ENCODE measurements around the gene CCDC57. TPM values are rescaled to one million over a fixed set of nuclear protein-coding genes. Genes with fewer than 3 reads are reported as not detected.
"Not testable (repeated sequence)": the region's sequence is repeated elsewhere in the genome, so short reads cannot be mapped to it uniquely, and the experiment has no call there.

CCDC57 gene
- total RNA-seq, 2 experiments from 2014 or later, result 49.8 to 54.9 TPM

DNA sequence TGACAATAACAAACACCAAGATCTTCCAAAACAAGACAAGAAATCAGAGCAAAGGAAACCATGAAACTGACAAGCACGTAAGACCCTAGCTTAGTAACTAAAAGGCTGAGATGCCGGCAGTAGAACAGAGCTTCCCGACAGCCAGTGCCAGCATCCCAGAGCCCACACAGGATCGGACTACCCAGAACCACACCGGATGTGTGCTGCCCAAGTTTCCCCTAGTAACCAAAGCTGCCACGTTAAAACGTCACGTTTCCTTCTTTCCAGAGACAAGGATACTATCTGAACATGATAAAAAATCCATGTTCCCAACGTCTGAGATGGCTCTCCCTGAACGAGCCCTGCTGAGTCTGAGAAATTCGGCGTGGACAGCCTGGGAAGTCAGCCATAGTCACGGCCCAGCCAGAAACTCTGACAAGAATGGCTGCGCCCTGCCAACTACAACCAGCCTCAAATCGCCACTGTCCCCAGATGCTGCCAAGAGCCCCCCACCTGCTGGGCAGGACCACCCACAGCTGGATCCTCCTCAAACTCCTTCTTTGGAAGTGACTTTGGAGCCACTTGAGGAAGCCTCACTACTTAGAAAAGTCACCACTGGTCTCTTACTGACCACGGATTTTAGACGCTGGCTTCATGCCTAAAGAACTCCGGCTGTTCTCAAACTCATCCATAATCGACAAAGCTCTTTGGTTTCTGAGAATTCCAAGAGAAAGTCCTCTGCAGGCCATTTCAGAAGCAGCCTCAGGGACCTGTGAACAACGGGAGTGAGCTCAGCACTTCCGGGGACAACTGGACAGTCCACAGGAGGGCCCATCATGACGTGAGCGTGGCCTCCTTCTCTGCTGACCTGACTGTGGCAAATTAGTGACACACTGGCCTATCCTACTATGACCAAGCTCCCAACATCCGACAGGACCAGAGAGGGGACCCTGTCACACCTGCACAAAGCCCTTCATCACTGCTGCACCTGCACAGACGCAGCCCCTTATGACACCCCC lies 16.7 kb downstream of the CCDC57 start:
- POLR2A ChIA-PET, result no interaction called here
- Mint-ChIP-seq H3K4me3 (no peak overlapping the region), H3K36me3 (ENCODE audit: low read depth) (peaks cover 27% of the 10 kb centered on the region), H3K27ac (no peak overlapping the region), H3K4me1 (peaks cover 34% of the 10 kb centered on the region), H3K9me3 (no peaks in the 10 kb centered on the region), H3K27me3 (no peaks in the 10 kb centered on the region)
- CTCF ChIA-PET, result interaction anchor here (1.7 kb wide), 1 partner anchor 10 kb away, joined by 5 read pairs; no protein-coding TSS in a partner anchor
- no peak for DNase-seq

DNA sequence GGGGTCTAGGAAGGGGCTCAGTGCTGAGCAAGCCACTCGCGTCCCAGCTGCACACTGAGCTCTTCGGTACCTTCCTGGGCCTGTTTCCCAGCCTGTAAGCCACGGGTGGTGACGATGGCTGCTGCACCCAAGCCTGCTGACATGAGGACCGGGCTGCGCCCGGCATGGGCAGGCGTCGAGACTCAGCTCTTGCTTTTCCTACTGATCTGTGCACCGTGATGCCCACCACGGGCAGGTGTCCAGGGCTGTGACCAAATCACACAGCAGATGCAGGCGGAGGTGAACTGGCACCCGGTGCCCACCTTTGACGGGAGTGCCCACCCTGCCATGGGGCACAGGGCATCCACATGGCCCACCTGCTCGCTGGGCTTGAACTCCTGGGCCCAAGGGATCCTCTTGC lies 17.9 kb downstream of the CCDC57 start:
- no peak overlapping the region for H3K27ac Mint-ChIP-seq
- ChIA-PET POLR2A (interaction anchor here (1.4 kb wide), 1 partner anchor 11 kb away, joined by 5 read pairs; no protein-coding TSS in a partner anchor), CTCF (interaction anchor here (1.7 kb wide), 1 partner anchor 11 kb away, joined by 5 read pairs; no protein-coding TSS in a partner anchor)
- H3K4me3 Mint-ChIP-seq, result no peak overlapping the region
- DNase-seq, result no peak
- peaks cover 22% of the 10 kb centered on the region for H3K4me1 Mint-ChIP-seq
- peaks cover 25% of the 10 kb centered on the region for H3K36me3 Mint-ChIP-seq (ENCODE audit: low read depth)
- no peaks in the 10 kb centered on the region for H3K27me3 Mint-ChIP-seq
- no peaks in the 10 kb centered on the region for H3K9me3 Mint-ChIP-seq

DNA sequence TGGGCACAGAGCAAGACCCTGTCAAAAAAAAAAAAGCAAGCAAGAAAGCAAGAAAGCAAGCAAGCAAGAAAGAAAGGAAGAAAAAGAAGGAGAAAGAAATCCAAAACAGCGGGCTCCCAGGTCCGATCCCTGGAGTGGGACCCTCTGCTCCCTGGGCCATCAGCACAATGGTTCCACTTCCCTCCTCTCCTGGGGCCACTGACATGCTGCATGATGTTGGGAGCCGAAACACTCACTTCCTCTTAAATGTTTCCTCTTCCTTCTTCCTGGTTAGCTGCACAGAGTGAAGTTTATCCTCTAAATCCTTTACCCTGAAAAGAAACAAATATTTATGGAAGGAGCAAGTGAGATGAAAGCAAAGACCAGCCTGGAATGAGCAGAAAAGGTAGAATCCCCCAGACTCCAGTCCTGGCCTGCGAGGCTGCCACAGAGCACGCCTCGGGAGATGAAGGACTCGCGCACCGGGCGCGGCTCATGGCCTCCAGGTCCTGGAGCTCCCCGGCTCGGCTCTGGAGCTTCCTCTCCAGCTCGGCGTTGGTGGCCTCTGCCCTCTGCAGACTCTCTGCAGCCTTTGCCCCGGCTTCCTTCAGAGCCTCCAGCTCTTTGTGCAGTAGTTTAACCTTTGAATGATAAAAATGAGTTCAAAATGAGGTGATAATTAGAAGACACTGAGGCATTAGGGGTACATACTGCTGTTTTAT lies 19.0 kb downstream of the CCDC57 start:
- CTCF ChIA-PET, result interaction anchor here (1.0 kb wide), 1 partner anchor 10 kb away, joined by 3 read pairs; no protein-coding TSS in a partner anchor
- Mint-ChIP-seq H3K4me1 (peaks cover 14% of the 10 kb centered on the region), H3K36me3 (ENCODE audit: low read depth) (peaks cover 25% of the 10 kb centered on the region), H3K27me3 (no peaks in the 10 kb centered on the region), H3K4me3 (no peak overlapping the region), H3K27ac (no peak overlapping the region), H3K9me3 (no peaks in the 10 kb centered on the region)
- POLR2A ChIA-PET, result interaction anchor here (1.4 kb wide), 1 partner anchor 12 kb away, joined by 5 read pairs; no protein-coding TSS in a partner anchor
- DNase-seq, result no peak

DNA sequence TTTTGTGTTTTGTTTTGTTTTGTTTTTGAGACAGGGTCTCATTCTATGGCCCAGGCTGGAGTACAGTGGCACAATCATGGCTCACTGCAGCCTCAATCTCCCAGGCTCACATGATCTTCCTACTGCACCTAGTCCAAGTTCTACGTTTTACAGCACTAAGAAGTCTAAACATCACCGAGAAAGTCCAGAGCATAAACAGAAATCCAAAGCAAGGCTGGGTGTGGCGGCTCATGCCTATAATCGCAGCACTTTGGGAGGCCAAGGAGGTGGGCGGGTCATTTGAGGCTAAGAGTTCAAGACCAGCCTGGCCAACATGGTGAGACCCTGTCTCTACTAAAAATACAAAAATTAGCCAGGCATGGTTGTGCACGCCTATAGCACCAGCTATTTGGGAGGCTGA lies 19.6 kb downstream of the CCDC57 start:
- H3K27me3 Mint-ChIP-seq, H3K4me1 Mint-ChIP-seq, H3K9me3 Mint-ChIP-seq, H3K27ac Mint-ChIP-seq, CTCF ChIA-PET, H3K4me3 Mint-ChIP-seq, DNase-seq: not testable (repeated sequence)
- H3K36me3 Mint-ChIP-seq (ENCODE audit: low read depth), result peaks cover 20% of the 10 kb centered on the region
- POLR2A ChIA-PET, result interaction anchor here (1.4 kb wide), 1 partner anchor 8 kb away, joined by 4 read pairs; no protein-coding TSS in a partner anchor

DNA sequence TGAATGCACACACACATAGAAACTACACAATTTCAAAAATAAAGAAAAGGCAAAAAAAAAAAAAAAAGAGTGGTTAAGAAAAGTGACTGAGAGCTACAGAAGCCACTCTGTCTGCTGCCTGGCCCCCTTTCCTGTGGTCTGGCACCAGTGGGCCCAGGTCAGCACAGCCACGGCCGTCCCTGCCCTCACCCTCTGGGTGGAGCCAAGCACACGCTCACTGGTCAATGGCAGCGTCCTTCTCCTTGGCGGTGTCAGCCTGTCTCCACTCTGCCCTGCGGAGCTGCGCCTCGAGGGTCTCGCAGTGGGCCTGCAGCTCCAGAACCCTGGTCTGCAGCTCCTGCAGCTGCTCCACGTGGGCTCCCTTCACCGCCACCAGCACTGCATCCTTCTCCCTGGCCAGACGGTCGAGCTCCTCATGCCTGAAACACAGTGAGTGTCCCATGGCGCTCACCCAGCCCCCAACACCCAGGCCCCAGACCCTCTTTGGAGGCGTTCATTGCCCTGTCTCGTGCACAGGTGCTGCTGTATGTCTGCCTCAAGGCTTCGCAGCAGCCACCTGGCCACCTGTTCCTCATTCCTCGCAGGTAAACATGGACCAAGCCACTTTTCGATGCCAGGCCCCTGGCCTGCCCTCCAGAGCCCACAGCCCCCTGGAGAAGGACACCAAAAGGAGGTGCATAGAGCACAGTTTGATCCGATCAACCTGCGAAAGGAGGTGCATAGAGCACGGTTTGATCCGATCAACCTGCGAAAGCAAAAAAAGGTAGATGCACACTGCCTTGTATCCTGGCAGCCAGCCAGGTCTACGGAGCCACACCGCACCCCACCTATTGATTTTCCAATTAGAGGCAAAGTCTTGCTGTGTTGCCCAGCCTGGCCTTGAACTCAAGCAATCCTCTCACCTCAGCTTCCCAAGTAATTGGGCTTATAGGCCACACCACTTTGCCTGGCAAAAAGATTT lies 24.4 kb downstream of the CCDC57 start:
- Mint-ChIP-seq H3K27ac (no peak overlapping the region), H3K9me3 (no peaks in the 10 kb centered on the region), H3K4me3 (no peak overlapping the region), H3K27me3 (no peaks in the 10 kb centered on the region), H3K36me3 (ENCODE audit: low read depth) (peaks cover 9% of the 10 kb centered on the region), H3K4me1 (no peaks in the 10 kb centered on the region)
- ChIA-PET CTCF (no interaction called here), POLR2A (interaction anchor here (0.9 kb wide), 1 partner anchor 14 kb away, joined by 3 read pairs; no protein-coding TSS in a partner anchor)
- no peak for DNase-seq

DNA sequence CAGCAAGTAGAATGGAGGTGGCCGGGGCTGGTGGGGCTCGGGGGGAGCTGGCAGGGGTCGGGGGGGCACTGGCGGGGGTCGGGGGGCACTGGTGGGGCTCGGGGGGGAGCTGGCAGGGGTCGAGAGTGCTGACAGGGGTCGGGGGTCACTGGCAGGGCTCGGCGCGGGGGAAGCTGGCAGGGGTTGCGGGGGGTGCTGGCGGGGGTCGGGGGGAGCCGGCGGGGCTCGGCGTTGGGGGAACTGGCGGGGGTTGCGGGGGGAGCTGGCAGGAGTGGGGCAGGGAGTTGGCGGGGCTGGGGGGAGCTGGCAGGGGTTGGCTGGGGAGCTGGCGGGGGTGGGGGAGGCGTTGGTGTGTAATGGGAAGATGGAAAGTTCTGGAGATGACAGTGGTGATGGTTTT lies 25.1 kb downstream of the CCDC57 start:
- Mint-ChIP-seq H3K27me3 (no peaks in the 10 kb centered on the region), H3K36me3 (ENCODE audit: low read depth) (peaks cover 7% of the 10 kb centered on the region), H3K4me3 (no peak overlapping the region), H3K9me3 (no peaks in the 10 kb centered on the region), H3K27ac (no peak overlapping the region), H3K4me1 (no peaks in the 10 kb centered on the region)
- DNase-seq, result no peak
- POLR2A ChIA-PET, result interaction anchor here (0.9 kb wide), 1 partner anchor 15 kb away, joined by 3 read pairs; no protein-coding TSS in a partner anchor
- CTCF ChIA-PET, result no interaction called here

- ChIA-PET POLR2A (no interaction called here), CTCF (interaction anchor here (0.7 to 1.0 kb wide), 2 partner anchors 35 to 87 kb away, joined by 3 read pairs; no protein-coding TSS in a partner anchor)
- H3K27me3 Mint-ChIP-seq, result no peaks in the 10 kb centered on the region
- H3K27ac Mint-ChIP-seq, result no peak overlapping the region
- H3K4me3 Mint-ChIP-seq, result no peak overlapping the region
- DNase-seq, result no peak
- H3K36me3 Mint-ChIP-seq (ENCODE audit: low read depth), result peaks cover 10% of the 10 kb centered on the region
- no peaks in the 10 kb centered on the region for H3K4me1 Mint-ChIP-seq
- no peaks in the 10 kb centered on the region for H3K9me3 Mint-ChIP-seq
These were observed 26.4 kb downstream of the CCDC57 start for GRCh38 chr17:82186221-82186620.

DNA sequence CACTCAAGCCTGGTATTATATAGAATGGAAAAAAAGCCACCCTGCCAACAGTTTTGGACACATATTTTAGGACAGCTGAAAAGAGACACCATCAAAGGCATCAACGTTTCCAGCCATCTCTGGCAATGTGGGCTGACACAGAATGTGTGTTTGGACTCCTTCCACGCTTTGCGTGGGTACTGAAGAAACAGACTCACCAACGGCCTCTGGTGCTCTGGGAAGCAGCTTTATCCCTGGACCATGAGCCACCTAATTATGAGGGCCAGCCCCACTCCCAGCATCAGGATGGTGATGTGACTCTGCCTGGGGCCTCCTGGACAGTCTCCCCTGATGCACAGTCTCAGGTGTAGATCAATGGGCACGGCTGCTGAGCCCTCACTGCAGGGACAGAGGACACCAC lies 27.9 kb downstream of the CCDC57 start:
- Mint-ChIP-seq H3K36me3 (ENCODE audit: low read depth) (peaks cover 10% of the 10 kb centered on the region), H3K27ac (no peak overlapping the region), H3K27me3 (no peaks in the 10 kb centered on the region), H3K4me3 (no peak overlapping the region), H3K4me1 (no peaks in the 10 kb centered on the region), H3K9me3 (no peaks in the 10 kb centered on the region)
- CTCF ChIA-PET, result no interaction called here
- DNase-seq, result no peak
- POLR2A ChIA-PET, result no interaction called here

GRCh38 chr17:82180776-82181528 lies 31.7 kb downstream of the CCDC57 start:
- no peak for DNase-seq
- Mint-ChIP-seq H3K36me3 (ENCODE audit: low read depth) (peaks cover 10% of the 10 kb centered on the region), H3K9me3 (no peaks in the 10 kb centered on the region), H3K4me3 (no peak overlapping the region), H3K27ac (no peak overlapping the region), H3K27me3 (no peaks in the 10 kb centered on the region), H3K4me1 (no peaks in the 10 kb centered on the region)
- POLR2A ChIA-PET, result no interaction called here
- CTCF ChIA-PET, result no interaction called here

DNA sequence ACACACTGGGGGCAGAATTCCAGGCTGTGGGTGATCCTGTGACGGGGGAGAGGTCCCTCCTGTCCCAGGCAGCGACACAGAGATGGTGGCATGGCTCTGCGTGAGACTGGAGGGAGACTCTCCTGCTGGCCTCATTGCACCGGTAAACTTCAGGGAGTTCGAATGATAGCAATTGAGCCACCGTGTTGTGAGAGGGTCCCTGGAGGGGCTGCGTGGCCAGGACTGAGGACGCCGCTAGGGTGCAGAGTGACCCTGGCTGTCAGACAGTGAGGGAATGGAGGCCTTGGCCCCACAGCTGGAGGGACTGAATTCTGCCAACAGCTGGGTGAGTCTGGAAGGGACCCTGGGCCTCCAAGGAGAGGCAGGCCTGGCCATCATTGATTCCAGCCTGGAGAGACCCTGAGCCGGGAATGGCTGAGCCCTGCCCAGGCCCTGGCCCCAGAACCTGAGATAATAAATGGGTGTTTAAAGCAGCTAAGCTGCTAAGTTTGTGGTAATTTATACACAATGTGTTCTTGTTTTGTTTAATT lies 32.6 kb downstream of the CCDC57 start:
- Mint-ChIP-seq H3K4me3 (no peak overlapping the region), H3K27me3 (no peaks in the 10 kb centered on the region), H3K36me3 (ENCODE audit: low read depth) (peaks cover 10% of the 10 kb centered on the region), H3K9me3 (no peaks in the 10 kb centered on the region), H3K4me1 (no peaks in the 10 kb centered on the region), H3K27ac (no peak overlapping the region)
- DNase-seq, result no peak
- ChIA-PET POLR2A (no interaction called here), CTCF (no interaction called here)

DNA sequence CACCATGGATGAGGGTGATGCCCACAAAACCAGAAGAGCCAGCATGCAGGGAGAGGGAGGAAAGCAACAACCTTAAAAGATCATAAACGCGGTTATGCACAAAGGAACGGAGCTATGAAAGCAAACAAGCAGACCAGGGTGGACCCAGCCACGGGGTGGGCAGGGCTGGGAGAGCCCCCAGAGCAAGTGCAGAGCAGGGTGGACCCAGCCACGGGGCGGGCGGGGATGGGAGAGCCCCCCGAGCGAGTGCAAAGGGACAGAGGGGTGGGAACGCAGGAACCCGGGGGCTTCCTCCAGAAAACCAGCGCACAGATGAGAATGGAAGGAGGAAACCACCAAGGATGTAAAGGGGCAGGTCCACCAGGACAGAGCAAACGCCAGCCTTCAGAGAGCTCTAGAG lies 33.2 kb downstream of the CCDC57 start:
- no peaks in the 10 kb centered on the region for H3K27me3 Mint-ChIP-seq
- ChIA-PET POLR2A (no interaction called here), CTCF (no interaction called here)
- H3K9me3 Mint-ChIP-seq, result no peaks in the 10 kb centered on the region
- no peaks in the 10 kb centered on the region for H3K4me1 Mint-ChIP-seq
- DNase-seq, result no peak
- H3K27ac Mint-ChIP-seq, result no peak overlapping the region
- H3K36me3 Mint-ChIP-seq (ENCODE audit: low read depth), result peaks cover 10% of the 10 kb centered on the region
- H3K4me3 Mint-ChIP-seq, result no peak overlapping the region

All from activated CD4-positive, alpha-beta memory T cell treated with anti-CD3 and anti-CD28 coated beads, Interleukin-2, amount 10 ng/mL, durations not matched to agents 7 days and 5 days (primary cell).